Mesodermal cell (in vitro differentiated cells): ENCODE data around the gene ATP1A1.

Source experiments
- H3K27ac ChIP-seq: 2 replicates; pipeline ENCODE4 v1.7.0; 2013; ENCODE audit warnings: mild to moderate bottlenecking, low read depth, low read length, moderate library complexity; ENCODE audit not compliant: severe bottlenecking
- H3K36me3 ChIP-seq: 2 replicates; pipeline ENCODE4 v1.7.1; 2013; ENCODE audit warnings: mild to moderate bottlenecking, low read length, moderate library complexity; ENCODE audit not compliant: control insufficient read depth, insufficient read depth
- H3K4me1 ChIP-seq: one replicate; pipeline ENCODE4 v1.7.1; 2013; ENCODE audit warnings: mild to moderate bottlenecking, low read length; ENCODE audit not compliant: insufficient read depth, control insufficient read depth, poor library complexity, severe bottlenecking
- H3K4me3 ChIP-seq: 2 replicates; pipeline ENCODE4 v1.7.0; 2013; ENCODE audit warnings: low read length, control low read depth, mild to moderate bottlenecking; ENCODE audit not compliant: insufficient read depth, poor library complexity, severe bottlenecking; ENCODE audit errors: extremely low read depth
- H3K9me3 ChIP-seq: 2 replicates; pipeline ENCODE4 v1.7.1; 2013; ENCODE audit warnings: mild to moderate bottlenecking, low read length, moderate library complexity; ENCODE audit not compliant: control insufficient read depth
- WGBS, 2 experiments: methylation state at CpG; one replicate each; pipeline ENCODE4 v1.1.5; 2013; ENCODE audit warnings: missing lambda C conversion rate in 2 of 2; ENCODE audit not compliant: insufficient coverage in 2 of 2; 5-methylcytosine and 5-hydroxymethylcytosine counted together

The ATP1A1 gene

DNA sequence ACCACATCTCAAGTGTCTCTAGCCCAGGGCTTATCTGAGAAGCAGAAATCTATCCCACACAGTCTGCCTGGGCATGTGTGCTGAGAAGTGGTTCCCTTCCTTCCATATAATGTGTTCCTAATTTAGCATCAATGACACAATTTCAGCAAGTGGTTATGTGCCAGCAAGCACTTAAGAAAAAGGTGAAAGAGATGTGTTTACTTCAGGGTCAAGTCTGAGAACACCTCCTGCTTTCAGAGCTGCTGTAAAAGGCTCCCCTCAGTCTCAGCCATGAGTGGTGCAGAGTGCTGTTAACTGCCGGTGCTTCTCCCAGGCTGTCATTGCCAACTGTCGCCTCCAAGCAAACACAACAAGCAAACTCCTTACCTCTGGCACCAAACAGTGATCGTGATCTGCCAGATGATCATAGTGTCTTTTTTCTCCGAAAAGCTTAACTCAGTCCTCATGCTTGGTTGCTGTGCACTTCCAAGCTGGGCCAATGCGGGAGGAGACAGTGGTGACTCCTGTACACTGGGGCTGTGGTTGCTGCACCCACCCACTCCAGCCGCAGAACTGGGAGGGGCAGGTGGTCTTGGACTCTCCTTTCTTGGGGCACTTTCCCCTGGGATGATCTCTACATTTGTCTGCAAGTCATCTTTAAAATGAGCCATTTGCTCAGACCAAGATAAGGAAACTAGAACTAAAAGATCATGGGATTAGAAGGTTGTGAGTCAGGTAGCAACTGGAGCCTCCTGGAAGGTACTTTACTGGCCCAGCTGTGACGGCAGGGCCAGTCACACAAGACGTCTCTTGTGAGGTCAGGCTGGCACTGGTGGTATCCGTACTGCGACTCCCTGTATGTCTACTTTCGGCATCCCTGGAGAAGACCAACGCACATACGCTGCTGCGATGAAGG, 32.4 kb downstream of the ATP1A1 start:
- Histone ChIP-seq H3K9me3 (no peaks in the 10 kb centered on the region), H3K4me1 (no peaks in the 10 kb centered on the region), H3K4me3 (no peak overlapping the region), H3K27ac (no peak overlapping the region), H3K36me3 (peaks cover 90% of the 10 kb centered on the region)
- WGBS, 2 experiments = 92% methylated on average over 13 to 14 of the region's 14 CpGs

DNA sequence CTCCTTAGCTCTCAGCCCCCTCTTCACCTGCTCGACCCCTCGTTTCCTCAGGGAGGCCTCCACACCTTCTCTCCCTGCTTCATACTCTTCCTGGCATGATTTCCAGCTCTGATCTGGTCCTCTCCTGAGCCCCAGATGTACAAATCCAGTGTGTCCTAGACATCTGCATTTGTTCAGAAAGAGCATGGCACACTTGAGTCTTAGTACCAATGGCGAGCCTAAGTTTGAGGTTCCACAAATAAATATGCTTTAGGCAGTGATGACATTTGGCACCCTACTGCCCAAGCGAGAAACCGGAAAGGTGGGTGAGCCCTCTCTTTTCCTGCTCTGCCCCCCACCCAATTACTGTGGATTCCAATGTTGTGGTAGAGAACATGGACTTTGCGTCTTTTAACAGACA, 34.0 kb downstream of the ATP1A1 start:
- H3K4me1 ChIP-seq = no peaks in the 10 kb centered on the region
- H3K27ac ChIP-seq = no peak overlapping the region
- no peak overlapping the region for H3K4me3 ChIP-seq
- H3K36me3 ChIP-seq = peaks cover 80% of the 10 kb centered on the region
- 92% methylated on average over 3 to 6 of the region's 6 CpGs for WGBS, 2 experiments
- H3K9me3 ChIP-seq = no peaks in the 10 kb centered on the region

DNA sequence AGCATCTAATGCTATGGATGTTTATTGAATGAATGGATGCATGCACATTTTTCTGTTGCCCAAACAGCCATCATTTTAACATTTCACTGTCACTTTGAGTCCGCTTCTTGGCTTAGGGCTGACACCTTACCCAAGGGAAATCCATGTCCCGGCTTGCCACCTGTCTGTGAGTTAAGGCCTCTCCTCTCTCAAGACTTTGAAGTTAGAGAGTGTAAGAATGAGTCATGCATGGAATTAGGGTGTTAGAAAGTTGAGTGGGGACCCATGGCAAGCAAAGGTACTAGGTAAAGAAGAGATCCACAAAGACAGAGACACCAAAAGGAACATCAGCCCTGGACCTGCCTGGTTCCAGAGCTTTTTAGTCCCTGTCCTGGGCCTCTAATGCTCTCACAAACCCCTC, 35.1 kb downstream of the ATP1A1 start:
- H3K9me3 ChIP-seq = no peaks in the 10 kb centered on the region
- H3K4me3 ChIP-seq = no peak overlapping the region
- H3K36me3 ChIP-seq = peaks cover 69% of the 10 kb centered on the region
- no peaks in the 10 kb centered on the region for H3K4me1 ChIP-seq
- no peak overlapping the region for H3K27ac ChIP-seq
- 100% methylated on average over 1 of the region's 2 CpGs; no CpG with 5 or more reads in 1 of the 2 experiments for WGBS, 2 experiments

DNA sequence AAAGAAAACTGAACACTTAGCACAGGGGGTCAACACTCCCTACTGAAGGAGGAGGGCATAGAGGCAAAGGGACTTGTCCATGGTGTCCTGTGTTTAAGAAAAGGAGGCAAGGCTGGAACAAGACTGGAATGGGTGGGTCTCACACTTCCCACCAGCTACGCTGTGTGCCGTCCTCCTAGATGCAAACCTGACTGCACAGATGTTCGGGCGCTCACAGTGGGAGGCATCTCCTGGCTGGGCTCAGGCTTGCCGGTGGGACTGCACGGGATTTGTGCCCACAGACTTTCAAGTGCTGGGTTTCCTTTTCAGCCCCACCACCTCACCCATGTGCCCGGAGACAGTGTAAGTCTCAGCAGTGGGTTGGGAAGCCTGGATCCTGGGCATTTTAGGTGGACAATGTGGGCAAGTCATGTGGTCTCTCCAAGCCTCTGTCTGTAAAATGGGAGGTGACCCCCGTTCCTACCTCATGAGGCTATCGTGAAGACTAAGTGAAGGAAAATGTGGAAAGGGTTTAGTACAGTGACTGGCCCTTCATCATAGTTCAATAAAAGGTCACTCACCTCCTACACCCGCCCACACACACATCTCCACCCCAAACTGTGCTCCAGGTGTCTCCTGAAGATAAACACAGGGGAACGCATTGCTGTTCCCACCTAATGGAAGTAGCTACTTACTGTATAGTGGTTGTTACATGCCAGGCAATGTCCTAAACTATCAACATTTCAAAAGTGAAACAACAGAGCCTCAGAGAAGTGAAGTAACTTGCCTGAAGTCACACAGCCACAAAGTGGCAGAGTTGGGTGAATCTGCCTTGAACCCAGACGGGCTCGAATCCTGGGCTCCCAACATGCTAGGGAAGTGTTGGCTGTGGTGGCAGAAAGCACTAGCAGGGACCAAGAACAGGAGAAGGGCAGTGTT, 36.0 kb downstream of the ATP1A1 start:
- 93% methylated on average over 7 to 9 of the region's 13 CpGs for WGBS, 2 experiments
- Histone ChIP-seq H3K4me3 (no peak overlapping the region), H3K36me3 (peaks cover 60% of the 10 kb centered on the region), H3K9me3 (no peaks in the 10 kb centered on the region), H3K4me1 (no peaks in the 10 kb centered on the region), H3K27ac (no peak overlapping the region)

DNA sequence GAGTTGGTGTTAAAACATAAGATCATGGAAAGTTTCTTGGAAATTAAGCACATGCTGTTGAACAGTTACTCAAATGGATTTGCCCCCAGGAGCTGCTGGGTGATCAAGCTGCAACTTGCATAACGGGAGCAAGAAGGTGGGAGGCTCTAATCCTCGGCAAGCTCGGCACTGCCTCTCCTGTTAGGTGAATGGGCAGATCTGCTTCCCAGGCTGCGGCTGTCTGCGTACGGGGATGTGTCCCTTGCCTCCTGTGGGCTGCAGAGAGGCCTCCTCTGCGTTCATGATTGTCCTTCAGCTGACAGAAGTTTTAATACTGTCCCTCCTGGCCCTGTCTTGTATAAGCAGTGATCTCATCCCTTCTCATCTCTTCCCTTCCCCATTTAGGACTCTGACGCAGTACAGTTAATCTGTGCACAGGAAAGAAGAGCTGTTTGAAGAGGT, 36.7 kb downstream of the ATP1A1 start:
- Histone ChIP-seq H3K9me3 (no peaks in the 10 kb centered on the region), H3K4me1 (no peaks in the 10 kb centered on the region), H3K27ac (no peak overlapping the region), H3K4me3 (no peak overlapping the region), H3K36me3 (peaks cover 53% of the 10 kb centered on the region)
- WGBS, 2 experiments = 81 to 89% methylated on average over 5 to 6 of the region's 8 CpGs

DNA sequence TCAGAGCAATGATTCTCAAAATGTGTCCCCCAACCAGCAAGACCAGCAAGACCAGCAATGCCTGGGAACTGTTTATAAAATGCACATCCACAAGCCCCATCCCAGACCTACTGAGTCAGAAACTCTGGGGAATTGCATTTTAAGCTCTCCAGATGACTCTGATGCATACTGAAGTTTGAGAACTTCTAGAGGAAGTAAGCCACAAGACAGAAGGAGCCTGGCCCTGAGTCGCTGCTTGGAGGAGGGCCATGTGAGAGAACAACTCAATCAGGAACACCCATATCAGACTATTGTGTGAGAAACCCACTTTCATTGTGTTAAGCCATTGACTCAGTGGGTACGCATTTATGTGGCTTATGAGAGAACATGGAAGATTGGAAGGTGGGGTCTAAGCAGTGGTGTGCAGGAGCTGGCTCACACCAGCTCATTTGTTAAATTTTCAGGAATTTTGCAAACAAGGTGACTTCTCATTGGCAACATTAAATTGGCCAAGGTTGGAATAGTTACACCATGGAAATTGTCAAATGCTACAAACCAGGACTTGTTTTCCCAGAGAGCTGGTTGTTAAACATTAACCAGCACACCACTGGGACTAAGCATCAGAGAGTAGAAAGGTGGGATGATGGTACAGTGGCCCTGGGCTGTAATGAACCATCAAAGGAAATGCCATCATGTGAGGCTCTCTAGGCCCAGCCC, 38.9 kb downstream of the ATP1A1 start:
- 100% methylated on average over 1 to 2 of the region's 2 CpGs for WGBS, 2 experiments
- no peaks in the 10 kb centered on the region for H3K9me3 ChIP-seq
- H3K27ac ChIP-seq = no peak overlapping the region

DNA sequence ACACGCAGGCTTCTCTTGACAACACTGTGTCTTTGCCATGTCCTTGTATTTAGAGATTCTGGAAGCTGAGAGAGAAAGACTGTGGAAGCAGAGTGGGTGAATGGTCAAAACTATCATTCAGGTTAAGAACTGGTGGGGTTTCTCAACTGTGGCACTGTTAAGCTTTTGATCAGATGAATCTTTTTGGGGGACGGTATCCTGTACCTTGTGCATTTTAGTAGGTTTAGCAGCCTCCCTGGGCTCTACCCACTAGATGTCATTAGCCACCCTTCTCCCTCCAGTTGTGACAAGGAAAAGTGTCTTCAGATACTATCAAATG, 39.4 kb downstream of the ATP1A1 start:
- H3K9me3 ChIP-seq = no peaks in the 10 kb centered on the region
- no peak overlapping the region for H3K27ac ChIP-seq
- H3K36me3 ChIP-seq = peaks cover 26% of the 10 kb centered on the region
- no peak overlapping the region for H3K4me3 ChIP-seq
- peaks cover 5% of the 10 kb centered on the region for H3K4me1 ChIP-seq
- 94 to 100% methylated on average over 1 to 2 of the region's 2 CpGs for WGBS, 2 experiments

More for the DNA sequence above, 38.9 kb downstream of the ATP1A1 start:
- Histone ChIP-seq H3K4me3 (no peak overlapping the region), H3K36me3 (peaks cover 31% of the 10 kb centered on the region), H3K4me1 (peaks cover 5% of the 10 kb centered on the region)

DNA sequence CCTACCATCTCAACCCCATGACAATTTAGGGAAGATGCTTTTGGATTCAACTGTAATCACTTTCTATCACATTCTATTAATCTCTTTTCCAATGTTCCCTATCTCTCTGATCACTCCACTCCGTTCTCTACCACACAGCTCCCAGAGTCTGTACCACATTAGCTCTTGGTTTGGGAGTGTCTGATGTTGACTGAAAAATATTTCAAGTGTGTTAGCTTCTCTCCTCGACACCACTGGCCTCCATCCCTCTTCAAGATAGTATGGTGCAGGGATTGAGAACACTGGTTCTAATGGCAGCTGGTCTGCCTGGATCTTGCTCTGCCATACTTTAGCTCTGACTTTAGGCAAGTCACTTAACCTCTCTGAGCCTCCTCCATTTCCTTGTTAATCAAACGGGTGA, 39.9 kb downstream of the ATP1A1 start:
- 100% methylated on average over 1 of the region's 3 CpGs for WGBS, 2 experiments
- Histone ChIP-seq H3K4me3 (no peak overlapping the region), H3K27ac (no peak overlapping the region), H3K4me1 (peaks cover 10% of the 10 kb centered on the region), H3K36me3 (peaks cover 22% of the 10 kb centered on the region), H3K9me3 (no peaks in the 10 kb centered on the region)

DNA sequence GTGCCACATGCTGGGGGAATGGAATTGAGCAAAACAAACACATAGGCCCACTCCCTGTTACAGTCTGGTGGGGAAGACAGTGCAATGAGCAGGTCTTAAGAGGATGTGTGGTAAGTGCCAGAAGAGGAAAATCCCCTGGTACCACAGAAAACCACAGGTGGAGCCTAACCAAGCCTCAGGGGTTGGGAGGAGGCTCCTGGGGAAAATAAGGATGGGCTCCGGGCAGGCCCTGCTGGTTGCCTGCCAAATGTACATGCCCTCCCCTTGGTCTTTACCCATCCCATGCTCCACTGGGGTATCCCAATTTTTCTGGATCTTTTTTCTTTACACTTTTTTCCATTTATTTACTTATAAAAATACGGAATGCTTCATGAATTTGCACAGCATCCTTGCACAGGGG, 40.4 kb downstream of the ATP1A1 start:
- Histone ChIP-seq H3K27ac (no peak overlapping the region), H3K4me3 (no peak overlapping the region), H3K9me3 (no peaks in the 10 kb centered on the region), H3K36me3 (peaks cover 17% of the 10 kb centered on the region), H3K4me1 (peaks cover 10% of the 10 kb centered on the region)
- 100% methylated on average over 1 to 2 of the region's 2 CpGs for WGBS, 2 experiments

DNA sequence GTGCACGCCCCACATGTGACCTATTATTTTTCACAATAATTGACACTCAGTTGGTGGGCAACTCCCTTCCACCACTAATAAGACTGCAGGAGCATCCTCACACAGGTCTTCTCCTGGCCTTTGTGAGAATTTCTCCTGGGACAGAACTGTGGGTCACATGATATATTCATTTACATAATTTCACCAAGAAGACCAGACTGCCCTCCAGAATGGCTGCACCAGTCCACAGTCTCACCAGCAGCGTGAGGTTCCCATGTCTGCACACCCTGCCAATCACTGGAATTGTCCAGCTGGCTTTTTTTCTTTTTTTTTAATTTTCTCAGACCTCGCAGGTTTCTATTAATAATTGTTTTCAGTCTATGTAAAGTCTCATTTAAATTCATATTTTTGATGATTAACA, 41.3 kb downstream of the ATP1A1 start:
- no peak overlapping the region for H3K4me3 ChIP-seq
- peaks cover 9% of the 10 kb centered on the region for H3K36me3 ChIP-seq
- H3K4me1 ChIP-seq = peaks cover 10% of the 10 kb centered on the region
- H3K9me3 ChIP-seq = no peaks in the 10 kb centered on the region
- H3K27ac ChIP-seq = no peak overlapping the region
- WGBS, 2 experiments = 89 to 100% methylated on average over 1 of the region's 3 CpGs
